Measurements from ENCODE around the gene ADISSP. TPM values are rescaled to one million over a fixed set of nuclear protein-coding genes. Genes with fewer than 3 reads are reported as not detected.
A peak's percentile ranks its signal among the peaks of the same experiment; 100 is the strongest.

ADISSP gene
- total and polyA plus RNA-seq, 2 of the 13 experiments (the other 11 are each of a cell fraction or from before 2014, with no cell fraction given) = 38.3 to 90.6 TPM

DNA sequence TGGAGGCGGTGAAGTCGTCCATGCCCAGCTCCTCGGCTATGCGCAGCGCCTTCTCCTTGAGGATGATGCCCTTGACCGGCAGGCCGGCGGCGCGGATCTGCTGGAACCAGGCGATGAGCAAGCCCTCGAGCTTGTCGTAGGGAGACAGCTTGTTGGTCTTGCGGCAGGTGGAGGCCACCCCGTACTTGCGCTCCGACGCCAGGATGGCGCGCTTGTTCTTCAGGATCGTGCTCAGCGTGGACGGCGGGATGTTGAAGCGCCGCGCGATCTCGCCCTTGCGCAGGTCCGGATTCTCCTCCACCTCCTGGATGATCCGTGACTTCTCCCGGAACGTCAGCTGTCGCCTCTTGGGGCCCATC lies 18.6 kb upstream of the ADISSP start (continued):
- TF ChIP-seq SRF (IDR thresholded peaks at IDR 0.05; ENCODE audit: low read depth, low read length) (no peak), THRA (CRISPR knock-in tag; IDR thresholded peaks at IDR 0.05; ENCODE audit: borderline replicate concordance) (no peak), ZNF577 (CRISPR knock-in tag; IDR thresholded peaks at IDR 0.05; ENCODE audit: borderline replicate concordance, low read depth) (no peak), CERS6 (CRISPR knock-in tag; IDR thresholded peaks at IDR 0.05) (no peak), MYPOP (CRISPR knock-in tag; IDR thresholded peaks at IDR 0.05) (no peak; the same call in 1 of the 2 replicates), ZFP1 (CRISPR knock-in tag; IDR thresholded peaks at IDR 0.05) (no peak), FUBP1 (CRISPR knock-in tag; IDR thresholded peaks at IDR 0.05; ENCODE audit: borderline replicate concordance) (no peak), TBX3 (IDR thresholded peaks at IDR 0.05; ENCODE audit: borderline replicate concordance) (no peak), ZNF510 (CRISPR knock-in tag; IDR thresholded peaks at IDR 0.05; ENCODE audit: low read depth) (no peak), KLF9 (CRISPR knock-in tag; IDR thresholded peaks at IDR 0.05; ENCODE audit: low read depth) (no peak), ZBTB33 (CRISPR knock-in tag; IDR thresholded peaks at IDR 0.05) (peak; percentile 56; the same call in 1 of the 2 replicates)
- TF ChIP-seq, protein P1, sequence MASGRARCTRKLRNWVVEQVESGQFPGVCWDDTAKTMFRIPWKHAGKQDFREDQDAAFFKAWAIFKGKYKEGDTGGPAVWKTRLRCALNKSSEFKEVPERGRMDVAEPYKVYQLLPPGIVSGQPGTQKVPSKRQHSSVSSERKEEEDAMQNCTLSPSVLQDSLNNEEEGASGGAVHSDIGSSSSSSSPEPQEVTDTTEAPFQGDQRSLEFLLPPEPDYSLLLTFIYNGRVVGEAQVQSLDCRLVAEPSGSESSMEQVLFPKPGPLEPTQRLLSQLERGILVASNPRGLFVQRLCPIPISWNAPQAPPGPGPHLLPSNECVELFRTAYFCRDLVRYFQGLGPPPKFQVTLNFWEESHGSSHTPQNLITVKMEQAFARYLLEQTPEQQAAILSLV (CRISPR knock-in tag; IDR thresholded peaks at IDR 0.05; ENCODE audit: borderline replicate concordance) = 0 out of 2 replicates have a peak, but pooled peaks have one; percentile 14
- TF ChIP-seq, protein P2, sequence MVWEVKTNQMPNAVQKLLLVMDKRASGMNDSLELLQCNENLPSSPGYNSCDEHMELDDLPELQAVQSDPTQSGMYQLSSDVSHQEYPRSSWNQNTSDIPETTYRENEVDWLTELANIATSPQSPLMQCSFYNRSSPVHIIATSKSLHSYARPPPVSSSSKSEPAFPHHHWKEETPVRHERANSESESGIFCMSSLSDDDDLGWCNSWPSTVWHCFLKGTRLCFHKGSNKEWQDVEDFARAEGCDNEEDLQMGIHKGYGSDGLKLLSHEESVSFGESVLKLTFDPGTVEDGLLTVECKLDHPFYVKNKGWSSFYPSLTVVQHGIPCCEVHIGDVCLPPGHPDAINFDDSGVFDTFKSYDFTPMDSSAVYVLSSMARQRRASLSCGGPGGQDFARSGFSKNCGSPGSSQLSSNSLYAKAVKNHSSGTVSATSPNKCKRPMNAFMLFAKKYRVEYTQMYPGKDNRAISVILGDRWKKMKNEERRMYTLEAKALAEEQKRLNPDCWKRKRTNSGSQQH (CRISPR knock-in tag; IDR thresholded peaks at IDR 0.05; ENCODE audit: low read depth) = no peak
- TF ChIP-seq, protein P3, sequence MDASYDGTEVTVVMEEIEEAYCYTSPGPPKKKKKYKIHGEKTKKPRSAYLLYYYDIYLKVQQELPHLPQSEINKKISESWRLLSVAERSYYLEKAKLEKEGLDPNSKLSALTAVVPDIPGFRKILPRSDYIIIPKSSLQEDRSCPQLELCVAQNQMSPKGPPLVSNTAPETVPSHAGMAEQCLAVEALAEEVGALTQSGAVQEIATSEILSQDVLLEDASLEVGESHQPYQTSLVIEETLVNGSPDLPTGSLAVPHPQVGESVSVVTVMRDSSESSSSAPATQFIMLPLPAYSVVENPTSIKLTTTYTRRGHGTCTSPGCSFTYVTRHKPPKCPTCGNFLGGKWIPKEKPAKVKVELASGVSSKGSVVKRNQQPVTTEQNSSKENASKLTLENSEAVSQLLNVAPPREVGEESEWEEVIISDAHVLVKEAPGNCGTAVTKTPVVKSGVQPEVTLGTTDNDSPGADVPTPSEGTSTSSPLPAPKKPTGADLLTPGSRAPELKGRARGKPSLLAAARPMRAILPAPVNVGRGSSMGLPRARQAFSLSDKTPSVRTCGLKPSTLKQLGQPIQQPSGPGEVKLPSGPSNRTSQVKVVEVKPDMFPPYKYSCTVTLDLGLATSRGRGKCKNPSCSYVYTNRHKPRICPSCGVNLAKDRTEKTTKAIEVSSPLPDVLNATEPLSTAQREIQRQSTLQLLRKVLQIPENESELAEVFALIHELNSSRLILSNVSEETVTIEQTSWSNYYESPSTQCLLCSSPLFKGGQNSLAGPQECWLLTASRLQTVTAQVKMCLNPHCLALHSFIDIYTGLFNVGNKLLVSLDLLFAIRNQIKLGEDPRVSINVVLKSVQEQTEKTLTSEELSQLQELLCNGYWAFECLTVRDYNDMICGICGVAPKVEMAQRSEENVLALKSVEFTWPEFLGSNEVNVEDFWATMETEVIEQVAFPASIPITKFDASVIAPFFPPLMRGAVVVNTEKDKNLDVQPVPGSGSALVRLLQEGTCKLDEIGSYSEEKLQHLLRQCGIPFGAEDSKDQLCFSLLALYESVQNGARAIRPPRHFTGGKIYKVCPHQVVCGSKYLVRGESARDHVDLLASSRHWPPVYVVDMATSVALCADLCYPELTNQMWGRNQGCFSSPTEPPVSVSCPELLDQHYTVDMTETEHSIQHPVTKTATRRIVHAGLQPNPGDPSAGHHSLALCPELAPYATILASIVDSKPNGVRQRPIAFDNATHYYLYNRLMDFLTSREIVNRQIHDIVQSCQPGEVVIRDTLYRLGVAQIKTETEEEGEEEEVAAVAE (CRISPR knock-in tag; IDR thresholded peaks at IDR 0.05; ENCODE audit: borderline replicate concordance) = 0 out of 2 replicates have a peak, but pooled peaks have one; percentile 33

All from HepG2 (cell line).